Esophagus muscularis mucosa (tissue), 4 donors: ENCODE data around the gene RAPGEF2. TPM values are rescaled to one million over a fixed set of nuclear protein-coding genes. Genes with fewer than 3 reads are reported as not detected.

Source experiments
- DNase-seq: peaks from one replicate; pipeline ENCODE4 v3.0.0-alpha.2; 2017; ENCODE audit errors: extremely low spot score
- H3K27ac ChIP-seq, 4 donors: fragments of 200-600 bp; sonication (generic); replicated peaks in 1 of 4; 1 replicate in 3 of 4; 2 replicates in 1 of 4; pipeline ENCODE4 v1.5.1; 2016 to 2019; ENCODE audit warnings: mild to moderate bottlenecking in 1 of 4
- H3K27me3 ChIP-seq, 4 donors: fragments of 200-600 bp; sonication (generic); one replicate each; pipeline versions ENCODE4 v1.5.1 to v1.6.0; 2016 to 2019
- H3K36me3 ChIP-seq, 4 donors: fragments of 200-600 bp; sonication (generic); one replicate each; pipeline ENCODE4 v1.5.1; 2016 to 2019
- H3K4me1 ChIP-seq, 4 donors: fragments of 200-600 bp; sonication (generic); one replicate each; pipeline ENCODE4 v1.5.1; 2016 to 2019
- H3K4me3 ChIP-seq, 4 donors: fragments of 200-600 bp; sonication (generic); 1 replicate in 2 of 4; 2 replicates in 2 of 4; pipeline ENCODE4 v1.5.1; 2016 to 2019; ENCODE audit warnings: mild to moderate bottlenecking in 4 of 4, moderate library complexity in 1 of 4
- H3K9me3 ChIP-seq, 4 donors: fragments of 200-600 bp; sonication (generic); 1 replicate in 3 of 4; 2 replicates in 1 of 4; pipeline ENCODE4 v1.5.1; 2016 to 2019
- CTCF ChIP-seq, 3 experiments: fragments of 200-600 bp in 2 of 3; fragments of 450-650 bp in 1 of 3; sonication (generic) in 2 of 3; IDR thresholded peaks; one replicate each; pipeline ENCODE4 v1.5.1; 2017 to 2019; ENCODE audit warnings: antibody characterized with exemption in 3 of 3, mild to moderate bottlenecking in 2 of 3, moderate library complexity in 1 of 3
- EP300 ChIP-seq: sonication (generic); formaldehyde crosslinking; IDR thresholded peaks from one replicate; pipeline ENCODE4 v1.6.1; 2017; ENCODE audit warnings: antibody characterized with exemption
- POLR2A ChIP-seq: fragments of 450-650 bp; IDR thresholded peaks from one replicate; pipeline ENCODE4 v1.6.1; 2017; ENCODE audit warnings: antibody characterized with exemption, moderate library complexity, mild to moderate bottlenecking, low read depth
- POLR2AphosphoS5 ChIP-seq, 2 donors: sonication (generic); formaldehyde crosslinking; IDR thresholded peaks; one replicate each; pipeline ENCODE4 v1.6.1; 2017; ENCODE audit warnings: antibody characterized with exemption in 2 of 2
- WGBS: methylation state at CpG from one replicate; pipeline ENCODE4 v1.1.5; 2018; 5-methylcytosine and 5-hydroxymethylcytosine counted together
- intact Hi-C: fragments of 100-400 bp; cut with DNase I; formaldehyde crosslinking; loops from one replicate; pipeline ENCODE4 v1.15.1; 2023
- total RNA-seq, 4 donors: library from RNA; depleted of rRNA; stranded (reverse); fragments of >200 nt; gene quantifications; one replicate each; pipeline versions ENCODE4 v1.1.0 to v1.2.1, GENCODE V29; 2016

Gene RAPGEF2
- total RNA-seq, 4 donors from 2014 or later: 55.6 to 61.5 (median 58.4) TPM

- DNase-seq: no peak
- H3K27me3 ChIP-seq: no peaks in the 10 kb centered on the region
- H3K27ac ChIP-seq: no peak overlapping the region
- H3K4me1 ChIP-seq: peaks cover 3 to 37% (median 17%) of the 10 kb centered on the region in 4 donors
- no peaks in the 10 kb centered on the region for H3K36me3 ChIP-seq
- WGBS: 81% methylated on average over 1 of the region's 1 CpG
- H3K4me3 ChIP-seq: no peak overlapping the region
- TF ChIP-seq POLR2AphosphoS5 (IDR thresholded peaks at IDR 0.05) (no peak), POLR2A (no peak), EP300 (no peak), CTCF (IDR thresholded peaks at IDR 0.05) (no peak)
- intact Hi-C loops: no loop called here
- H3K9me3 ChIP-seq: no peaks in the 10 kb centered on the region
Measured at GRCh38 chr4:159185591-159186023, 82.7 kb downstream of the RAPGEF2 start.

- intact Hi-C loops: no loop called here
- no peaks in the 10 kb centered on the region for H3K27me3 ChIP-seq
- peaks cover under 1 to 33% (median 22%) of the 10 kb centered on the region in 4 donors for H3K4me1 ChIP-seq
- no peaks in the 10 kb centered on the region for H3K9me3 ChIP-seq
- no peaks in the 10 kb centered on the region for H3K36me3 ChIP-seq
- H3K27ac ChIP-seq: no peak overlapping the region
- H3K4me3 ChIP-seq: no peak overlapping the region
- TF ChIP-seq EP300 (no peak), POLR2A (no peak), CTCF (IDR thresholded peaks at IDR 0.05) (no peak), POLR2AphosphoS5 (IDR thresholded peaks at IDR 0.05) (no peak)
- DNase-seq: no peak
- WGBS: 80% methylated on average over 1 of the region's 1 CpG
Measured at GRCh38 chr4:159188646-159189045, 85.8 kb downstream of the RAPGEF2 start.

GRCh38 chr4:159190651-159191050 lies 87.8 kb downstream of the RAPGEF2 start:
- Histone ChIP-seq H3K36me3 (peaks cover 0 to 5% (median 0%) of the 10 kb centered on the region in 4 donors), H3K4me3 (no peak overlapping the region), H3K4me1 (peaks cover 3 to 25% (median 17%) of the 10 kb centered on the region in 4 donors), H3K27me3 (no peaks in the 10 kb centered on the region), H3K9me3 (no peaks in the 10 kb centered on the region), H3K27ac (no peak overlapping the region)
- TF ChIP-seq CTCF (IDR thresholded peaks at IDR 0.05) (no peak), POLR2AphosphoS5 (IDR thresholded peaks at IDR 0.05) (no peak), EP300 (no peak), POLR2A (no peak)
- intact Hi-C loops: no loop called here
- WGBS: 90% methylated on average over 2 of the region's 2 CpGs
- no peak for DNase-seq

DNA sequence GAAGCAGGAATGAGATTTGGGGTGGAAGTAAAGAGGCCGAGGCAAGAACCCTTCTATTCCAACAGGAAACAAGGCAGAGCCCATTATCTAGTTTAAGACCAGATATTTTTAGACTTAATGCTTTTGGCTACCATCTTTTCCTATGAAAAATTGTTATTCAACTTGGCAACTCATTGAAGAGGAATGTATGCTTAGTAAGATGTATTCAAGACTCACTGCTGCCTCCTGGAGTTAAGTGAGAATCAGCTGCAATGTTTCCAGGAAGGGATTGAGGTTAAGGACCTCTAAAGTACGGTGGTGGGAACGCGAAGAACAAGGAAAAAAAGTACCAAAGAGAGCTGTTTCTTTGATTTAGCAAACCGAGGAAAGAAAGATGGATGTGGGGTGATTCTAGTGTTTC lies 89.1 kb downstream of the RAPGEF2 start:
- Histone ChIP-seq H3K27ac (no peak overlapping the region), H3K4me1 (peaks cover 6 to 22% (median 14%) of the 10 kb centered on the region in 4 donors), H3K4me3 (no peak overlapping the region), H3K27me3 (no peaks in the 10 kb centered on the region), H3K36me3 (peaks cover 0 to 5% (median 0%) of the 10 kb centered on the region in 4 donors), H3K9me3 (no peaks in the 10 kb centered on the region)
- 86% methylated on average over 5 of the region's 5 CpGs for WGBS
- no peak for DNase-seq
- TF ChIP-seq CTCF (IDR thresholded peaks at IDR 0.05): peak; percentile 16 to 40 (median 24)
- TF ChIP-seq POLR2AphosphoS5 (IDR thresholded peaks at IDR 0.05): peak in 1 of 2 donors; percentile 36
- no peak for TF ChIP-seq POLR2A
- intact Hi-C loops: no loop called here

- 74% methylated on average over 1 of the region's 1 CpG for WGBS
- no peak for DNase-seq
Measured at GRCh38 chr4:159193046-159193620, 90.3 kb downstream of the RAPGEF2 start.

More at GRCh38 chr4:159193046-159193620, 90.3 kb downstream of the RAPGEF2 start:
- intact Hi-C loops: no loop called here
- H3K9me3 ChIP-seq: no peaks in the 10 kb centered on the region
- H3K27me3 ChIP-seq: no peaks in the 10 kb centered on the region
- peaks cover 0 to 5% (median 0%) of the 10 kb centered on the region in 4 donors for H3K36me3 ChIP-seq
- peaks cover 9 to 22% (median 20%) of the 10 kb centered on the region in 4 donors for H3K4me1 ChIP-seq
- no peak overlapping the region for H3K27ac ChIP-seq
- TF ChIP-seq POLR2A (no peak), POLR2AphosphoS5 (IDR thresholded peaks at IDR 0.05) (no peak), CTCF (IDR thresholded peaks at IDR 0.05) (no peak), EP300 (no peak)
- H3K4me3 ChIP-seq: no peak overlapping the region
